ENCODE results near the gene TRDMT1. TPM values are rescaled to one million over a fixed set of nuclear protein-coding genes. Genes with fewer than 3 reads are reported as not detected.
A peak's percentile ranks its signal among the peaks of the same experiment; 100 is the strongest.

TRDMT1 gene
- total and polyA plus RNA-seq, 8 donors = 1.4 to 3.9 (median 2.9) TPM

DNA sequence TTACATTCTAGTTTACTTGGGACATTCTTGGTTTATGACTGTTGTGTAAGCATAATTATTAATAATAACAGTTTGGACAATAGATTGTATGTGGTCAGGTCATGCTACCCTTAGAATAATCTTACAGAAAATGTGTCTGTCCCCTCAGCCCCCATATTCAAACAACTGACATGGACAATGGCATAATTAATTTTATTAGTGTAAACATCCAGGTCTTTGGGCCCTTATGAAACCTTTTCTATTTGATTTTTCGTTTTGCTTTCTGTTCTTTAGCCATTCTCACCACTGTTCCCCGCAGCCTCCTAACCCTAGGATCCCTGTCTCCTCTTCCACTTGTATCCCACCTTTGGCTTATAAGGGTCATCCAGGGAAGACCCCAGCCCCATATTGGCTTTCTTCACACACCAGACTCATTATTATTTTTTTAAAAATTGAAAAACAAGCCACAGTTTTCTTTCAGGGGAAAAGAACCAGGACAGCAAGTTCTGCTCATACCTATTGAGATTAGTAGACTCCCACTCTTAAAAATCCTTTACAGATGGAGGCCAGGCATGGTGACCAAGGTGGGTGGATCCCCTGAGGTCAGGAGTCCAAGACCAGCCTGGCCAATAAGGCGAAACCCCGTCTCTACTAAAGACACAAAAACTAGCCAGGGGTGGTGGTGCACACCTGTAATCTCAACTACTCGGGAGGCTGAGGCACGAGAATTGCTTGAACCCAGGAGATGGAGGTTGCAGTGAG is 38.0 kb upstream of the TRDMT1 start:
- ATAC-seq (no peak), FAIRE-seq (no peak), DNase-seq (no peak)
- H3K36me3 ChIP-seq = peaks cover 0 to 16% (median 8%) of the 10 kb centered on the region in 3 donors
- no peak overlapping the region for H3K27ac ChIP-seq
- no peaks in the 10 kb centered on the region for H3K4me1 ChIP-seq
- no peaks in the 10 kb centered on the region for H3K9me3 ChIP-seq
- H3K4me3 ChIP-seq = no peak overlapping the region
- TF ChIP-seq, protein P1, sequence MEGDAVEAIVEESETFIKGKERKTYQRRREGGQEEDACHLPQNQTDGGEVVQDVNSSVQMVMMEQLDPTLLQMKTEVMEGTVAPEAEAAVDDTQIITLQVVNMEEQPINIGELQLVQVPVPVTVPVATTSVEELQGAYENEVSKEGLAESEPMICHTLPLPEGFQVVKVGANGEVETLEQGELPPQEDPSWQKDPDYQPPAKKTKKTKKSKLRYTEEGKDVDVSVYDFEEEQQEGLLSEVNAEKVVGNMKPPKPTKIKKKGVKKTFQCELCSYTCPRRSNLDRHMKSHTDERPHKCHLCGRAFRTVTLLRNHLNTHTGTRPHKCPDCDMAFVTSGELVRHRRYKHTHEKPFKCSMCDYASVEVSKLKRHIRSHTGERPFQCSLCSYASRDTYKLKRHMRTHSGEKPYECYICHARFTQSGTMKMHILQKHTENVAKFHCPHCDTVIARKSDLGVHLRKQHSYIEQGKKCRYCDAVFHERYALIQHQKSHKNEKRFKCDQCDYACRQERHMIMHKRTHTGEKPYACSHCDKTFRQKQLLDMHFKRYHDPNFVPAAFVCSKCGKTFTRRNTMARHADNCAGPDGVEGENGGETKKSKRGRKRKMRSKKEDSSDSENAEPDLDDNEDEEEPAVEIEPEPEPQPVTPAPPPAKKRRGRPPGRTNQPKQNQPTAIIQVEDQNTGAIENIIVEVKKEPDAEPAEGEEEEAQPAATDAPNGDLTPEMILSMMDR (IDR thresholded peaks at IDR 0.05) = no peak
- 86 to 87% methylated on average over 6 of the region's 6 CpGs for WGBS, 2 donors
- intact Hi-C loops (cut with DNase I) = no loop called here
- H3K27me3 ChIP-seq = no peaks in the 10 kb centered on the region

DNA sequence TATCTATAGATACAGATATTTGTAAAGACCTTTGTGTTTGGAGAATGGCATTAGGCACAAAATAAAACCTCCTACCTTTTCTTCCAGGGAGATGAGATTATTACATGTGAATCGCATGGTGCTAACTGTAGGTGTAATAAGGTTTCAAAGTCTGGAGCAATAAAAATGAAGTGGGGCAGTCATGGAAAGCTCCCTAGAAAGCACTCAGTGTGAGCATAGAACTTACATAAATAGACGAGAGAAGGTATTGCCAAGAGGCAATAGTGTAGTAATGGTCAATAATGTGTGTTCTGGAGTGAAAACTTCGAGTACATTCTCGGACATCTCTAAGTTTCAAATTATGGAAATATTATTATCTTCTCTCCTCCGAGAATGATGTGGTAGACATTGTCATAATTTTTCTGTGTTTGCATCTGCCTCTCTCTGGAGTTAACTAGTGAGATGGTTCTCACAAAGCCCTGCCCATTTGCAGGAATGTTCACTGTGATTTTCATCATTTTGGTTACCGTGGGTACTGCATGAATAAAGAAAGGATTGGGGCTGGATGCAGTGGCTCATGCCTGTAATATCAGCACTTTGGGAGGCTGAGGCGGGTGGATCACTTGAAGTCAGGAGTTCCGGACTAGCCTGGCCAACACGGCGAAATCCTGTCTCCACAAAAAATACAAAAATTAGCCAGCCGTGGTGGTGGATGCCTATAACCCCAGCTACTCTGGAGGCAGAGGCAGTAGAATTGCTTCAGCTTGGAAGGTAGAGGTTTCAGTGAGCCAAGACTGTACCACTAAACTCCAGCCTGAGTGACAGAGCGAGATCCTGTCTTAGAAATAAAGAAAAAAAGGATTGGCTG is 37.2 kb upstream of the TRDMT1 start:
- no peaks in the 10 kb centered on the region for H3K9me3 ChIP-seq
- no peak overlapping the region for H3K27ac ChIP-seq
- intact Hi-C loops (cut with DNase I) = no loop called here
- no peaks in the 10 kb centered on the region for H3K27me3 ChIP-seq
- H3K36me3 ChIP-seq = peaks cover 0 to 20% (median 8%) of the 10 kb centered on the region in 3 donors
- peak in 2 of 4 donors; percentile 14 to 36 for ATAC-seq
- no peak for FAIRE-seq
- DNase-seq = no peak
- peaks cover 0 to 3% (median 0%) of the 10 kb centered on the region in 3 donors for H3K4me1 ChIP-seq
- WGBS, 2 donors = 73 to 82% methylated on average over 12 of the region's 12 CpGs
- TF ChIP-seq, protein P1 (IDR thresholded peaks at IDR 0.05) = no peak
- no peak overlapping the region for H3K4me3 ChIP-seq

DNA sequence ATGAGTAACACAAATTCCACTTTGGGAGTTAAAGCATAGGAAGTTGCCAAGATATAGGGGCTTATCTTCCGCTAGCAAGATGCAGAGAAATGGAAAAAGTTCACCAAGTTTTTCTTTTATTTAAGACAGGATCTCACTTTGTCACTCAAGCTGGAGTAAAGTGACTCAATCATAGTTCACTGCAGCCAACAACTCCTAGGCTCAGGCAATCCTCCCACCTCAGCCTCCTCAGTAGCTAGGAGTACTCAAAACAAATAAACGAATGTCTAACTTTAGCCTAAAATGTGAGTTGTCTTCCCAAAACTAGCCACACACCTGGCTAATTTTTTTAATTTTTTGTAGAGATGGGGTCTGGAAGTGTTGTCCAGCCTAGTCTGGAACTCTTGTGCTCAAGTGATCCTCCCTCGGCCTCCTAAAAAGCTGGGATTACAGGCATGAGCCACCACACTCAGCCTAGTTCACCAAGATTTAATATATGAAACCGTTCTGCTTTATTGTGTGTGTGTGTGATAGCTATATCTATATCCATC is 36.5 kb upstream of the TRDMT1 start:
- FAIRE-seq (no peak), DNase-seq (no peak), ATAC-seq (no peak)
- no peak overlapping the region for H3K27ac ChIP-seq
- H3K4me3 ChIP-seq = no peak overlapping the region
- H3K9me3 ChIP-seq = no peaks in the 10 kb centered on the region
- TF ChIP-seq, protein P1 (IDR thresholded peaks at IDR 0.05) = no peak
- H3K4me1 ChIP-seq = peaks cover under 1 to 10% (median 5%) of the 10 kb centered on the region in 3 donors
- peaks cover 0 to 20% (median 8%) of the 10 kb centered on the region in 3 donors for H3K36me3 ChIP-seq
- WGBS, 2 donors = 90 to 93% methylated on average over 4 of the region's 4 CpGs
- intact Hi-C loops (cut with DNase I) = no loop called here
- H3K27me3 ChIP-seq = no peaks in the 10 kb centered on the region

DNA sequence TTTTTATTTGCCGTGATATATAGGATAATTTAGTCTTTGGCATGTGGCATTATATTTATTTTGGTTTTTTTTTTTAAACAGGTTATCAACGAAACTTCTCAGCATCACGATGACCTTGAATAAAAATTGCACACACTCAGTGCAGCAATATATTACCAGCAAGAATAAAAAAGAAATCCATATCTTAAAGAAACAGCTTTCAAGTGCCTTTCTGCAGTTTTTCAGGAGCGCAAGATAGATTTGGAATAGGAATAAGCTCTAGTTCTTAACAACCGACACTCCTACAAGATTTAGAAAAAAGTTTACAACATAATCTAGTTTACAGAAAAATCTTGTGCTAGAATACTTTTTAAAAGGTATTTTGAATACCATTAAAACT is 35.7 kb upstream of the TRDMT1 start:
- peaks cover 8 to 18% (median 14%) of the 10 kb centered on the region in 3 donors for H3K4me1 ChIP-seq
- intact Hi-C loops (cut with DNase I) = no loop called here
- TF ChIP-seq, protein P1 (IDR thresholded peaks at IDR 0.05) = no peak
- FAIRE-seq = no peak
- H3K36me3 ChIP-seq = peaks cover 0 to 20% (median 8%) of the 10 kb centered on the region in 3 donors
- WGBS, 2 donors = 58% methylated on average over 5 of the region's 5 CpGs
- no peak for ATAC-seq
- H3K4me3 ChIP-seq = no peak overlapping the region
- DNase-seq = no peak
- H3K9me3 ChIP-seq = no peaks in the 10 kb centered on the region
- no peaks in the 10 kb centered on the region for H3K27me3 ChIP-seq
- no peak overlapping the region for H3K27ac ChIP-seq

All from pancreas (tissue), 10 donors.